ENCODE measurements around the gene RBMS1.
"Not testable (repeated sequence)": the region's sequence is repeated elsewhere in the genome, so short reads cannot be mapped to it uniquely, and the experiment has no call there.

RBMS1 gene

DNA sequence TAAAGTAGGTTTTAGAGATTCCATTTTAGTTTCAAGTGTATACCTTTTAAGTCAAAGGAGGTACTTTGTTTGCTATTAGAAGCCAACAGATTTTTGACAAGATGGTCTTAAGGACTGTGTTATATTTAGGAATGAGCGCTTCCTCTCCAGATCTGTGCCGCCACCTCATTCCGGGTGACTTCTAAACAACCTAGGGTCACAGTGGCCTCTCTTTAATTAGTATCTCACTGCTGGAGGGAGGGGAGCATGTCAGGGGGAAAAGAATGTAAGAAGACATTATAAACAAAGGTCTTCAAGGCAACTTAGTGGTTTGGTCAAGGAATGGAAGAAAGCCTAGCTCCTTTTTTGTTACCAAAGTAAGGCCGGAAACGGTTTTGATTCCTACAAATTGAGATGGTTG is 67.0 kb downstream of the RBMS1 start:
- TF ChIP-seq, protein P1, sequence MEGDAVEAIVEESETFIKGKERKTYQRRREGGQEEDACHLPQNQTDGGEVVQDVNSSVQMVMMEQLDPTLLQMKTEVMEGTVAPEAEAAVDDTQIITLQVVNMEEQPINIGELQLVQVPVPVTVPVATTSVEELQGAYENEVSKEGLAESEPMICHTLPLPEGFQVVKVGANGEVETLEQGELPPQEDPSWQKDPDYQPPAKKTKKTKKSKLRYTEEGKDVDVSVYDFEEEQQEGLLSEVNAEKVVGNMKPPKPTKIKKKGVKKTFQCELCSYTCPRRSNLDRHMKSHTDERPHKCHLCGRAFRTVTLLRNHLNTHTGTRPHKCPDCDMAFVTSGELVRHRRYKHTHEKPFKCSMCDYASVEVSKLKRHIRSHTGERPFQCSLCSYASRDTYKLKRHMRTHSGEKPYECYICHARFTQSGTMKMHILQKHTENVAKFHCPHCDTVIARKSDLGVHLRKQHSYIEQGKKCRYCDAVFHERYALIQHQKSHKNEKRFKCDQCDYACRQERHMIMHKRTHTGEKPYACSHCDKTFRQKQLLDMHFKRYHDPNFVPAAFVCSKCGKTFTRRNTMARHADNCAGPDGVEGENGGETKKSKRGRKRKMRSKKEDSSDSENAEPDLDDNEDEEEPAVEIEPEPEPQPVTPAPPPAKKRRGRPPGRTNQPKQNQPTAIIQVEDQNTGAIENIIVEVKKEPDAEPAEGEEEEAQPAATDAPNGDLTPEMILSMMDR (IDR thresholded peaks at IDR 0.05; ENCODE audit: extremely low read depth, insufficient read depth, missing control alignments) = no peak
- in situ Hi-C loops (cut with MboI; ENCODE audit: low pct_unique_long_range_greater_than_20kb, low sequenced_read_pairs, unreplicated experiment) = no loop called here
- no peak for DNase-seq (ENCODE audit: low spot score)

DNA sequence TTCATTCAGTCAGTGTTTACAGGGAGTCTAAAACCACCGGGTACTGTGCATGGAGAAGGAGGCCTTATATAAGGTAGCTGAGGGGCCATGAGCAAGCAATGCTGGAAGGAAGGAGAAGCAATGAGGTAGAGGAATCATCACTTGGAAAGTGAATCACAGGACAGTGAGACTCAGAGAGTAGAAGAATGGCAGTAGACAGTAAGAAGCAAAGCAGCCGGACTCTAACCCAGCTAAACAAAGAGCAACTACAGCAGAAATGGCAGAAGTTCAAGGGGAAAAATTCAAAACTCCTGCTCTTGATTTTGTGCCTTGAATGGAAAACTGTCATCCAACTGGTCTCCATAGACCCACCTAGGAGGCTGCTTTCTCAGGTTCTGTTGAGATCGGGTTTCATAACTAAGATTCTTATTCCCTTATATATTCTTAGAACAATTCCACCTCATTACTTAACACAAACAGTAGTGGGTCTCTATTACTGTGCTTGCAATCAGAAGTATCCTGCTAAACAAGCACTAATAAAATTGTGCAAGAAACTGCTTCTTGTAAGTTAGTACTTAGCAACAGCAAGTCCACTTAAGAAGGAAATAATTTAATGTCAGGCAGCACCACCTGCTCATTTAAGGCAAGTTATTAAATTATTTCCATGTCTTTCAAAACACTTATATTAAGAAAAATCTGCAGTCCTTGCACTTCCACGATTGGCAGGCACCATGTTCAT is 68.0 kb downstream of the RBMS1 start:
- TF ChIP-seq, protein P1 (IDR thresholded peaks at IDR 0.05; ENCODE audit: extremely low read depth, insufficient read depth, missing control alignments) = no peak
- DNase-seq (ENCODE audit: low spot score) = no peak
- in situ Hi-C loops (cut with MboI; ENCODE audit: low pct_unique_long_range_greater_than_20kb, low sequenced_read_pairs, unreplicated experiment) = no loop called here

DNA sequence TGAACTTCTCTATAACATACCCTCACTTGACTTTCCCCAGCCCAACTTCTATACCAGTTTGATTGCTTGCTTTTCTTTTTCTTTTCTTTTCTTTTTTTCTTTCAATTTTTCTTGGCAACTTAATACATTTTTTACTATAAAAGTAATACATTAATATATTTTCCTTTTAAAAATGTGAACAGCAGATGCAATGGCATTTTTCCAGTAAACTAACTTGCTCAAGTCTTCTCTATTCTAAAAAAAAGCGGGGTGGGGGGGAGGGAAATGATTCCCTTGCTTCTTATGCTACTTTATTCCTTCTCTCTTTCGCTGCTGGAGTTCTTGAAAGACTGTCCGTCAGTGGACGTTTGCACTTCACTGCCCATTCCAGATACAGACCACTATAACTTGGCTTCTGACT is 70.5 kb downstream of the RBMS1 start:
- no peak for DNase-seq (ENCODE audit: low spot score)
- in situ Hi-C loops (cut with MboI; ENCODE audit: low pct_unique_long_range_greater_than_20kb, low sequenced_read_pairs, unreplicated experiment) = no loop called here
- TF ChIP-seq, protein P1 (IDR thresholded peaks at IDR 0.05; ENCODE audit: extremely low read depth, insufficient read depth, missing control alignments) = no peak

DNA sequence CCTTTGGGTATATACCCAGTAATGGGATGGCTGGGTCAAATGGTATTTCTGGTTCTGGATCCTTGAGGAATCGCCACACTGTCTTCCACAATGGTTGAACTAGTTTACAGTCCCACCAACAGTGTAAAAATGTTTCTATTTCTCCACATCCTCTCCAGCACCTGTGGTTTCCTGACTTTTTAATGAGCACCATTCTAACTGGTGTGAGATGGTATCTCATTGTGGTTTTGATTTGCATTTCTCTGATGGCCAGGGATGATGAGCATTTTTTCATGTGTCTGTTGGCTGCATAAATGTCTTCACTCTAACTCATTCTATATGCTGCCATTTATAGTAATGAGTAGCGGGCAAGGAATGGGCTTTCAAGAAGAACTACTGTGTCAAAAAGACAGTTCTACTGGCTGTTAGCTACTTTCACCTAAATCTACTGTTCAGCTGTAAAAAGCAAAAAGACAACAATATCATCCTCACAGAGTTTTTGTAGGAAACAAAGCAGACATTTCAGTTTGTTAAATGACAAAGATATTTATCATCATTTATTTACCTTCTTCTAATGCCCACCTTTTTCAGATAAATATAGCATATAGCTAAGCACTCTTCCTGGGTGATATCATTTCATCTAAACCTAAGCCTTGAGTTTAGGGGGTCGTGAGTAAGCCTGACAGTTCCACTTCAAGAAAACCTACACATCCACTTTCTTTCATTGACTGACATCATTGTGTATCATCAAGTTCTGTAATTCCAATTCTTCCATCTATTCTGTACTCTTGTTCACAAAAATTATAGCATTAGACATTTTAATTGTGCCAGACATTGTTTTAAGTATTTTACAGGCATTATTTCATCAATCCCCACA is 71.7 kb downstream of the RBMS1 start:
- in situ Hi-C loops (cut with MboI; ENCODE audit: low pct_unique_long_range_greater_than_20kb, low sequenced_read_pairs, unreplicated experiment); DNase-seq (ENCODE audit: low spot score): not testable (repeated sequence)

DNA sequence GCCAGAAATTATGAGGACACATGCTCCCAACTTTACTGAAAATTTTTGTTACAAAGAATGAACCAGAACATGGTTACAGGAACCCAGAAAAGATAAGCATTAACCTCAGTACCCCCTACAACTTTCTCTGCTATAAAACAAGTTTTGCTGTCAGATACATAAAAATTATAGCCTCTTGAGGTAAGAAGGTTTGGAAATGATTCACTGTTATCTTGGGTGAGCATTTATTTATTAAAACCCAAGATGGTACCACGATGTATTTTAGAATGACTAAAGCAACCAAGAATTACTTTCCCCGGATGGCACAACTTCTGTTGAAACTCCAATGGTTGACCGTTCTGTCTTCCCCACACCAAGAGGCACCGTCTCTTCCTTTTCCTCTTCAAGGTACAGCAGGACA is 72.9 kb downstream of the RBMS1 start:
- TF ChIP-seq, protein P1 (IDR thresholded peaks at IDR 0.05; ENCODE audit: extremely low read depth, insufficient read depth, missing control alignments) = no peak
- in situ Hi-C loops (cut with MboI; ENCODE audit: low pct_unique_long_range_greater_than_20kb, low sequenced_read_pairs, unreplicated experiment) = no loop called here
- DNase-seq (ENCODE audit: low spot score) = no peak

DNA sequence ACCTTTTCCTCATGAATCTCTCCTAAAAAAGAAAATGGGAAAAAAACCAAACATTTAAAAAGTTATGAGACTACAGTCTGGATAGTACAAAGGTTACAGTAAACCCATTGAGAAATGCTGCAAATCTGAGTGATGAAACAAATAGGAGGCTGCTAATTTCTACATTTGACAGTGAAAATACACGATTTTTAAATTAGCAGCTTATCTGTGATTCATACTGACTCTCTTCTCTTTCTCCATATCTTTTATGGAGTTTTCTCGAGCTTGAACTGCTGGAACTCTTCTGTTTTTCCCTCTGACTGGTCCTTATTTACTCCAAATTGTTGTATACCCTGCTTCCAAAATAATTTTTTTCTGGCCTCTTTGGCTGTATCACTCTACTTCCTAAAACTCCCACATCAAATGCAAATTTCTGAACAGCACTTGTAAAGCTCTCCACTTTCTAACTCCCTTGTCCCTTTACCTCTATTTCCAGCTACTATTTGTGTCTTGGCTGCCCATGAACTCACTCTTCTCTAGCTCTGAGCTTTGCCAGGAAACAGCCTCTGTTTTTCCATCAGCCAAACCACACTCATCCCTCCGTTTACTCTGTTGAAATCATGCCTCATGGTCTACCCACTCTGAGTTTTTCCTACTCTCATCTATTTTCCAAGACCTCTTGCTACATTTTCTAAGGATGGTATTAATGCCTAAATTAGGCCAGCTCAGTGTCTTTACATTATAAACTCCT is 73.7 kb downstream of the RBMS1 start:
- TF ChIP-seq, protein P1 (IDR thresholded peaks at IDR 0.05; ENCODE audit: extremely low read depth, insufficient read depth, missing control alignments) = no peak
- no peak for DNase-seq (ENCODE audit: low spot score)
- in situ Hi-C loops (cut with MboI; ENCODE audit: low pct_unique_long_range_greater_than_20kb, low sequenced_read_pairs, unreplicated experiment) = no loop called here
